ENCODE measurements around the gene CNTNAP4.

The CNTNAP4 gene

DNA sequence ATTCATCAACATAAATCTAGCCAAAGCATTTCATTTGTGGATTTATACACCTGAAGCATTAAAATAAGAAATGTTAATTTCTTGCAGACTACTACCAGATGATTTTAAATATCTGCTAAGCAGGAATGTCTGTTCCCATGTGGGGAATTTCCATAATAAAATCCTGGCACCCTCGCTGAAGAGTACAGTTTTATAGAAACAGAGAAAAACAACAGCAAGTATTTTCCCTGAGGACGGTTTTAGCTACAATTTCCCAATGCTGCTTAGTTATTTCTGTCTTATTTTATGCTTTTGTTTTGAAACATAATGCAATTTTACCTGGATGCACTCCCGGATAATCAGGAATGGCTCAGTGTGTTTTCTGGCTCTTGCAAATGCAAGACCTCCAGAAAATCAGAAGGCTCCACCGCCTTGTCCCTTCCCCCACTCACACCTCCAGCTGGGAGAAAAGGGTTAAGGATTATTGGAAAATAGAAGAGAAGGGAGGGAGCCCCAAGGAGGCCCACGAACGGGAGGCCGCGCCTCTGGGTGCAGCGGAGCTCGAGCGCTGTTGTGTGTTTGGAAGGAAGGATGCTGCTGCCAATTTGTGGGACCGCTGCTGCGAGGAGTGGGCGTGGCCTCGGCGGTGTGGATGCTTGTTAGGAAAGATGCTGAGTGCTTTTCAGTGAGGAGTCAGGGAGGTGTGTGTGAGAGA is at the start of gene CNTNAP4:
Gene CNTNAP4, plus strand, starts transcription at position 657 of the 694 bp plus-strand sequence. CDS start 262 bp downstream, outside the sequence.
- no peak for DNase-seq

DNA sequence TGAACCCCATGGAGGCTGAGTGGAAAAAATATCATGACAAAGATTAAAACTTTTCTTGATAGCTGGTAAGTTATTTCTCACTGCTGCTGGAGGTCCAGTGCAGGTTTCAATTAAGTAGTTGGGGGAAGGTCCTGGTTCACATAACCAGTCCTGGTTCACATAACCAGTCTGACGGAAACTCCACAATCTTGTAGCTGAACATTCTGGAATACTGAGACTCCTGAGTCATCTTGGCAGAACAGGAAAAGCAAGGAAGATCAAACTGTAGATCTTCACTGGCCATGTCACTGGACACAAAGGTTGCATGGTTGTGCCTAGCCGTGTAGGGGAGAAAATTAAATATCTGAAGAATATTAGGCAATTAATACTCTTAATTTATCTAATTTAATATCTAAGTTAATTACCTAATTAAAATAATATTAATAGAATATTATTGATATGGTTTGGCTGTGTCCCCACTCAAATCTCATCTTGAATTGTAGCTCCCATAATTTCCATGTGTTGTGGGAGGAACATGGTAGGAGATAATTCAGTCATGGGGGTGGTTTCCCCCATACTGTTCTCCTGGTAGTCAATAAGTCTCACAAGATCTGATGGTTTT is 48.6 kb upstream of the CNTNAP4 start:
- no peak for DNase-seq

DNA sequence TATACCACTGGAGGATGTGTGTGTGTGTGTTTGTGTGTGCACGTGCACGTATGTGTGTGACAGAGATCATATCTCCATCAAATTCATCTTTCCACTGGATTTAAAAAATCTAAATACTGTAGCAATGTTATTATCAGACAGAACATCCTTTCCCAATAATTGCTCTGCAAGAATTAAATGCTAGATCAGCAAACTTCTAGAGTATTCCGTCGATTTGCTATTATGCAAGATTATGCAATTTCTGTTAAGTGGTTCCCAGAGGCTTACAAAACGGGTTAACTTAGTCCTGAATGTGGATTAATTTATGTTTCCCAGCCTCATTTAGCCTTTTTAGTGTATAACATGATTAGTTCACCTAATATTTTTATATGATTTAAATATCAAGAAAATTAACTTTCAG is 44.5 kb upstream of the CNTNAP4 start:
- DNase-seq = no peak

DNA sequence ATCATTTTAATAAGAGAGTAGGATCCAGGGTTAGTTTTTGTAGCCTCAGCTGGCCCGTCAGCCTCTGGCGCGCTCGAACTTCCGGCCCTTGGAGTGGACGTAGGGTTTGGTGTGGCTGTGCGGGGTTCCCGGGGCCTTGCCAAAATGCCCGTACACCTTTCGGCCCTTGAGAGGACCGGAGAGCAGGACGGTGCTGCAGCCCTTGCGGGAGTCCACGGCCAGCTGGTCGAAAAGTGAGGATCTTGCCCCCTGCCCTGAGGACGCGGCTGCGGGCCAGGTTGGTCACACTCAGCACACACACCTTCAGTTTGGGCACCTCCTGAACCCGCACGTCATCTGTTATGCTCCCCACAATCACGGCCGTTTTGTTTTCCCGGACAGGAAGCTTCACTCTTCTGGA is 42.2 kb upstream of the CNTNAP4 start:
- DNase-seq = no peak

GRCh38 chr16:76235426-76235825 is 41.8 kb upstream of the CNTNAP4 start:
- no peak for DNase-seq

DNA sequence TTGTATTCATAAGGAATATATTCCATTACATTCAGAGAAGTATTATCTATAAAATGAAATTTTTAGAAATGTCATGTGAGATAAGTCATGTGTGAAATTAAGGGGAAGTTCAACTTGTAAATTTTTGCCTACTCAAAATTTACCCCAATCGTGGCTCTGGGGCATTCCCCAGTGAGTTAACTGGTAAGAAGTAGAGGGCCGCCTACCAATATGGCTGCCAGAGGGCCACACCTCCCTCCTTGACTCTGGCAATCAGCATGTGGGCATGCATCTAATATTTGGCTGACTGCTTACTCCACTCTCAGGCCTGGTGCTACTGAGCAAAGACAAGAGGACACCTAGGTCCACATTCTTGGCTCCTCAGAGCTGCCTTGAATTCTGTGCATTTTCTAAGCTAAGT is 39.7 kb upstream of the CNTNAP4 start:
- DNase-seq = no peak

DNA sequence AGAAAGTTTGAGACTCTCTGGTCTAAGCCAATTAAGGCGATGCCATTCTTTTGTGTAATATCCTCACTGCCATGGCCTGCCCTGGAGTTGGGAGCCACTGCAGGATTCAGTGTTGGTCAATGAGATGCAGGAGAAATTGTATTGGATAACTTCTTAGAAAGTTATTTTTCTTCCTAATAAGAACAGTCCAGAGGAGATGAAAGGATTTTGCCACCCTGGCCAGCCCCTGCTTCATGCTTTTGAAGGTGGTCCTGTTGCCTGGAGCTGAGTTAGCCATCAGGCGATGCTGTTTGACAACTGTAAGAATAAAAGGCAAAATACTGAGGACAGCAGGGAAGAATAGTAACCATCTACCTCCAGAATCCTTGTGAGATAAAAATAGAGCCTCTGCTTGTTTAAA is 35.4 kb upstream of the CNTNAP4 start:
- no peak for DNase-seq

GRCh38 chr16:76243620-76244019 is 33.6 kb upstream of the CNTNAP4 start:
- DNase-seq = no peak

- no peak for DNase-seq
Observed at GRCh38 chr16:76246587-76246986, 30.6 kb upstream of the CNTNAP4 start.

- no peak for DNase-seq
Observed at GRCh38 chr16:76265434-76266045, 11.7 kb upstream of the CNTNAP4 start.

DNA sequence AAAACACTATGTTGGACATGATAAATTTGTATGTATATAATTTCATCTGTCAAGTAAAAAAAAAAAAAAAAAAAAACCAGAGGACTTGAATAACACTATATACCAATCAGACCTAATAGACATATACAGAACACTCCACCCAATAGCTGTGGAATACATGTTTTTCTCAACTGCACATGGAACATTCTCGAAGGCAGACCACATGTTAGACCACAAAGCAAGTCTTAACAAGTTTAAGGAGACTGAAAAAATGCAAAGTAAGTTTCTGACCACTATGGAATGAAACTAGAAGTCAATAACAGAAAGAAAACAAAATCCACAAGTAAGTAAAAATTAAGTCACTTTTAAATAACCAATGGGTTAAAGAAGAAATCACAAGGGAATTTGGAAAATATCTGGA is 8.4 kb upstream of the CNTNAP4 start:
- no peak for DNase-seq

- DNase-seq = no peak
Observed at GRCh38 chr16:76277460-76278030, 344 bp downstream of the CNTNAP4 start.

- no peak for DNase-seq
Observed at GRCh38 chr16:76278086-76278485, 885 bp downstream of the CNTNAP4 start.

GRCh38 chr16:76278980-76279379 is 1.8 kb downstream of the CNTNAP4 start:
- no peak for DNase-seq

GRCh38 chr16:76280421-76281215 is 3.4 kb downstream of the CNTNAP4 start:
- no peak for DNase-seq

DNA sequence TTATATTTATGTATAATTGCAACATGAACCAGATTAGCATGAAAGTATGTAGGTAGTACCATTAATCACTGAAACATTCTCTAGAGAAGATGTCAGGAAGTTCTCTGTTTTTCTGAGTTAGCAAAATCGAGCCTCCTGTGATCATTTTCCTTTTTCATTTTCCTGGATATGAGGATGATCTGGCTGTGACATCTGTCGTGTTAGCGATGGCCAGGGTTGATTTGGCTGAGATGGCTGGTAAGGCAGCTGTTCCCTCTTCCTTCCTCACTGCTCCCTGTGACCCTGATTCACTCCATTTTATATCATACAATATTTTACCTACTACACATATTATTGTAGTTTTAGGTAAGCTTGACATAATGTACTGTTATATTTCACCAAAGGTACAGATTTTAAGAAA is 10.3 kb downstream of the CNTNAP4 start:
- no peak for DNase-seq

DNA sequence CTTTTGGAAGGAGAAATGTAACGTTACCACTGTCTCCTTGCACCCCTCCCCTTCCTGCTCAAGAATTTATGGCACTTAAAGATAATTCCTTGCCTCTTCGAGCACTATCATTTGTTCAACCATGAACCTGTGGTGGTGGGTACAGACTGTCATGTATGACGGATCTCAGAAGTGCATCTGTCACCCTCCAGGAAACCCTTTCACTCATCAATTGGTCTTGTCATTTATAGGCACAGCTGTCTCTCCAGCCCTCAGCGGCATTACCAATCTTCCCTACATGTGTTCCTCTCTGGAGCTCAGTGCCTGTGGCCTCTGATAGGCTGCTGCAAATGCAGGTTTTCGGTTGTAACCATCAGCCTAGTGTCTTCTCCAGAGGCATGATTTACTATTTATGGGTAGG is 15.0 kb downstream of the CNTNAP4 start:
- DNase-seq = no peak

- DNase-seq = no peak
Observed at GRCh38 chr16:76293980-76294379, 16.8 kb downstream of the CNTNAP4 start.

DNA sequence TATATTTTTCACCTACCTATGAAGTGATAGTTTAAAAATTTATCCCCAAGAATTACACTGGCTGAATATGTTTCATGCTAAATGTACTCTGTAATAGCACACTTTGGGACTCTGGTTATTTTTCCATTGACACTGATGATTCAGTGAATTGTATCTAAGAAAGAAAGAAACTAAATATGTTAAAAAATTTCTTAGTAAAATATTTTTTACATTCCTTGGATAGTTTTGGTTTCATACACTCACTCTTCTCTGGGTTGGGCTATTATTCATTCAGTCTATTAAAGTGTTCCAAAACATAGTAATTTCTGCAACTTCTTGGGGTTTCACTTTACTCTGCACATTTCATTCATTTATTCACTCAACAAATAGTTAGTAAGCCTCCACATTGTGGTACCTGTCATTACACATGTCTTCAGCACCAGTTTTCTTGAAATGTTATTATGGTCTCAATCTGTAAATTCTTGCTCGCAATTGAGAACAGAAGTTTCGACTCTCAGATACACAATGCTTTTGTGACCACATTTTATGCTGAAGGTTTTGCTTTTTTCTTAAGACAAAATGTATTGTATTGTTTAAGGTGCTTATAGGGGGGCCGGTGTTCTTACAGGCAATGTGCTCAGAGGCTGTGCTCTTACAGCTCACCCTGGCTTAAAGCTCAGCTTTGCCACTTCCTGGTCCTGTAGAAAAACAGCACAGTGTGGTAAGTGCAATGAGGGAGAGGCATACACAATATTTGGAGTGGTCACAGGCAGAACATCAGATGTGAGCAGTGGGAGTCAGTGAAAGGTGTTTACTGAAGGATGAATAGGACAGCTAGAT is 17.4 kb downstream of the CNTNAP4 start:
- no peak for DNase-seq

GRCh38 chr16:76297941-76298340 is 20.7 kb downstream of the CNTNAP4 start:
- DNase-seq = no peak

DNA sequence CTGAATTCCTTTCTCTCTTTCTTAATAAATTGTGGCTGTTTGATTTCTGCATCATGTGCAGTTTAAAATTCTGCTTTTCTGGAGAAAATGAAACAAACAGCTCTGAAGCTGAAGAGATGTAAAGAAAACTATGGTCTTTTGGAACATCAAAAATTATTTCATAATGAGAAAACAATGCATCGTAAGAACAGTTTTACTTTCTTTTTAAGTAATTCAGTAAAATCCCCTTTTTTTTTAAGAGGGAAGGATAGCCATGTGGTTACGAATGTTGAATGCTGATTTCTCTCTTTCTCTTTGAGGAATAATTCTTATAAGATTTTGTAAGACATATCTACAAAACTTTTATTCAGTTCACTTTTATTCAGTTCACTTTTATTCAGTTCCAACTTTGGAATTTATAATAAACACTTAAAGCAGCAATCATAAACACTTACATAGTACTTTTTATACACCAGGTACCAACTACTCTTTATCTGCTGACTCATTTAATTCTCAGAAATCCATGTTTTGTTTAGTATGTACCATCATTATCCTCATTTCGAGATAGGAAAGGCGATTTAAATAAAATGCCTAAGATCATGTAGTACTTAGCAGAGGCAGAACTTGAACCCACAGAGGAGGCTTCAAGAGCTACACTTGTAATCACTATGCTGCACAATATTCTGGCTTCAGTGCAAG is 26.6 kb downstream of the CNTNAP4 start:
- DNase-seq = no peak
